Left kidney (tissue), 2 donors: ENCODE results near the gene EYA2. TPM values are rescaled to one million over a fixed set of nuclear protein-coding genes. Genes with fewer than 3 reads are reported as not detected.
"Not testable (repeated sequence)": the region's sequence is repeated elsewhere in the genome, so short reads cannot be mapped to it uniquely, and the experiment has no call there.

Experiments
- DNase-seq: peaks from one replicate; pipeline ENCODE4 v3.0.0-alpha.2; 2013
- polyA plus RNA-seq: library from polyadenylated mRNA; unstranded; fragments of 120-200 nt; gene quantifications from one replicate; pipeline ENCODE4 v1.2.1, GENCODE V29; 2013; ENCODE audit not compliant: insufficient read length

EYA2 gene
- polyA plus RNA-seq, 1 donor: 0.52 TPM

GRCh38 chr20:46894971-46895905 lies 595 bp downstream of the EYA2 start:
- DNase-seq: no peak

- DNase-seq: peak; percentile 48
These were observed 1.2 kb downstream of the EYA2 start for GRCh38 chr20:46895906-46896242.

GRCh38 chr20:46897328-46897880 lies 2.8 kb downstream of the EYA2 start:
- DNase-seq: no peak

- DNase-seq: no peak
These were observed 3.8 kb downstream of the EYA2 start for GRCh38 chr20:46898423-46898822.

- no peak for DNase-seq
These were observed 5.0 kb downstream of the EYA2 start for GRCh38 chr20:46899621-46900020.

GRCh38 chr20:46900086-46900485 lies 5.4 kb downstream of the EYA2 start:
- no peak for DNase-seq

GRCh38 chr20:46900826-46901225 lies 6.2 kb downstream of the EYA2 start:
- DNase-seq: no peak

- DNase-seq: no peak
These were observed 7.0 kb downstream of the EYA2 start for GRCh38 chr20:46901638-46902037.

- DNase-seq: no peak
These were observed 8.6 kb downstream of the EYA2 start for GRCh38 chr20:46903256-46903655.

GRCh38 chr20:46903937-46904336 lies 9.3 kb downstream of the EYA2 start:
- no peak for DNase-seq

GRCh38 chr20:46905364-46906125 lies 10.9 kb downstream of the EYA2 start:
- DNase-seq: no peak

- DNase-seq: no peak
These were observed 18.8 kb downstream of the EYA2 start for GRCh38 chr20:46913329-46914044.

GRCh38 chr20:46914789-46915379 lies 20.2 kb downstream of the EYA2 start:
- DNase-seq: no peak

- DNase-seq: no peak
These were observed 21.1 kb downstream of the EYA2 start for GRCh38 chr20:46915575-46916257.

- no peak for DNase-seq
These were observed 21.6 kb downstream of the EYA2 start for GRCh38 chr20:46916258-46916603.

GRCh38 chr20:46917155-46917554 lies 22.5 kb downstream of the EYA2 start:
- no peak for DNase-seq

GRCh38 chr20:46920114-46920513 lies 25.5 kb downstream of the EYA2 start:
- DNase-seq: no peak

GRCh38 chr20:46922841-46923240 lies 28.2 kb downstream of the EYA2 start:
- DNase-seq: not testable (repeated sequence)

- DNase-seq: no peak
These were observed 28.9 kb downstream of the EYA2 start for GRCh38 chr20:46923550-46923949.

- DNase-seq: no peak
These were observed 34.0 kb downstream of the EYA2 start for GRCh38 chr20:46928580-46929132.

GRCh38 chr20:46929902-46930301 lies 35.3 kb downstream of the EYA2 start:
- no peak for DNase-seq
